Renal pelvis (tissue), 4 donors: ENCODE results near the gene ARHGAP22. TPM values are rescaled to one million over a fixed set of nuclear protein-coding genes. Genes with fewer than 3 reads are reported as not detected.
A peak's percentile ranks its signal among the peaks of the same experiment; 100 is the strongest.

Experiments used
- DNase-seq: peaks from one replicate; pipeline ENCODE4 v3.0.0-alpha.2; 2013
- polyA plus RNA-seq, 3 donors: library from polyadenylated mRNA; unstranded; fragments of 120-200 nt; gene quantifications; one replicate each; pipeline ENCODE4 v1.2.1, GENCODE V29; 2013; ENCODE audit not compliant: insufficient read length in 3 of 3

Gene ARHGAP22
- polyA plus RNA-seq, 3 donors, result 1.2 to 1.8 (median 1.7) TPM

DNA sequence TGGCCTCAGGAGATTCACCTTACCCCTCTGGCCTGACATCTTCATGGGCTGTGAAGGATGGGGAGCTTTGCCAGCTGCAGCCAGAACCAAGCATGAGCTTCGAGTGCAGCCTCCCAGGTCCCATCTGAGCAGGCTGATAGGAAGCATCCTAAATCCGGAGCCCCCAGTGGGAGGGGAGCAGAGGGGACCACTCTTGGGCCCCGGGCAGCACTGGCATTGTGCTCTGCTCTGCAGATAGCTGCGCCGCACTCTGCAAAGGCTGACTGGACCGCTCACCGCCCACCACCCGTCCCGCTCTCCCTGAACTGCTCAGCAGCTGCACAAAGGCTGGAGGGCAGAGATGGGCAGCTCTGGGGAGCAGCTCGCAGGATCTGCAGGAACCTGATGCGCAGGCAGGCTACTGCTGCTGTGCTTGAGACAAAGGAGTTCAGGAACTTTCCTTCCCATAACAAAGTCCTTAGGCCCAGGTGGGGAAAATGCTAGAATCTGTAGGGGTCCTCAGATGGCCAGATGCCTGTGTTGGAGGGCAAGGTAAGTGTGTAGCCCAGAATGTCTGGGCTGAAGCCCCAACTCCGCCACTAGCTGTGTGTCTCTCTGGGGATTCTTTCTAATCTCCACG is 51.8 kb downstream of the ARHGAP22 start:
- no peak for DNase-seq

DNA sequence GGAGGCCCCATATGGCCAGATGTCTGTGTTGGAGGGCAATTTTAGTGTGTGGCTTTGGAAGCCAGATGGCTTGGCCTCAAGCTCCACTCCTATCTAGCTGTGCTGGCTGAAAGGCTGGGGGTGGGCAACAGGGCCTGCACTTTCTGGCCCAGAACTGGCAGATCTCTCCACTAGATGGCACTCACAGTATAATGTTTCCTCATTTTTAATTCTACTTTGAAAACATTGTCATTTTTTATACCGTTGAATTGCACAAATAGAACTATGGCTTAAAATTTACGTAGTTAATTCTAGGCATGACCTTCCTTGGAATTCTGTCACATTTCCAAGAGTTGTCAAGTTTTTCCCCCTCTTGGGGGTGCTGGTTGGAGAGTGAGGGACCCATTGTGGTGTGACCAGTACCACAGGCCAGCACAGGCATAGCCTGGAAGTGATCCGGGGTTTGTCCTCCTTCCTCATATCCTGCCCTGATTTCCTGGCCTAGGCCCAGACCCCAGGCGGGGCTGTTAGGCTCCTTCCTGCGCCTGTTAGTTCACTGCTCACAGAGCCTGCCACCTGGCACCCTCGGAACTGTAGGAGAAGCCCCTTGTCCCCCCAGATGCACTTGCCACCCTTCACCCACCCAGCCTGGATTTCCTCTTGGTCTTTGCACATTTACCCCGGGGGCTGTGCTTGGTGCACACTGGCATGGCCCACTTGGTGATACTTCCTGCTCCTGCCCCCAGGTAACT is 52.8 kb downstream of the ARHGAP22 start:
- DNase-seq, result peak; percentile 24

DNA sequence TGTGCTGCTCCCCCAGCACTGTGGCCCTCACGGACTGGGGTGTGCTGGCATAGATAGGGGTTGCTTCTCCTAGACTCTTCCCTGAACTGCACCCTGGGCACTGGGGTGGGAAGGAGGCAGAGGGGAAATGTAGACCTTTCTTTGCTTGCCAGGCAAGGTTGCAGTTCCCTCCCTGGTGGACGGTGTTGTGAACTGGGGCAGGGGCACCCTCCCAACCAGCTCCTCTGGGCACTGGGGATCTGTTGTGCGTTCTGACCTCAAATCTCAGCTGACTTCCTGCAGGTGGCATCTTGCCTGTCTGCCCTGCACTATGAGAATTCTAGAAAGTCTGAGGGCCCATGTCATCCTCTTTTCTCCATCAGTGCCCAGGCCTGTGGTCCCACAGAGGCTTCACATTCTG is 53.9 kb downstream of the ARHGAP22 start:
- DNase-seq, result no peak

DNA sequence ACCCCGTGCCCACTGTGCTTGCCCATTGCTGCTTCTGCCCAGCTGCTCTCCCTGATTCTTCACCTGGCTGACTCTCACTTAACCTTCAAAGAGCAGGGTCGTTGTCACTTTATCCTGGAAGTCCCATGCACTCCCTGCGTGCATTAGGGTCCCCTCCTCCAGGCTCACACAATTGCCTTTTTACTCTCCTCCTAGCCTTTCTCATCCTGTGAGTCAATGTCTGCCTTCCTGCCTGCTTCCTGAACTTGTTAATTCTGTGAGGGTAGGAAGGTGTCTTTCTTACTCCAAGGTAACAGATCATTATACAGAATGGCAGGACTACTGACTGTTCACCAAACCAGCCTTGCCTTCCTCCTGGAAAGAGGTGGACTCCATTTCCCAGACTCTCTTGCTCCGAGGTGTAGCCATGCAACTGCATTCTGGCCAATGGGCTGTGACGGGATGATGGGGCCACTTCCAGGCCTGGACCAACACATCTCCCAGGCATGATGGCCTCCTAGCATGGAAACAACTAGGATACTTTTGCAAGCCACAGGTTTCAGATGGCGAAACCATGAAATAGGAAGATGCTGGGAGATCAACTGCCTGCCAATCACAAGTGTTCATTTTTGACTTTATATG is 54.7 kb downstream of the ARHGAP22 start:
- no peak for DNase-seq

DNA sequence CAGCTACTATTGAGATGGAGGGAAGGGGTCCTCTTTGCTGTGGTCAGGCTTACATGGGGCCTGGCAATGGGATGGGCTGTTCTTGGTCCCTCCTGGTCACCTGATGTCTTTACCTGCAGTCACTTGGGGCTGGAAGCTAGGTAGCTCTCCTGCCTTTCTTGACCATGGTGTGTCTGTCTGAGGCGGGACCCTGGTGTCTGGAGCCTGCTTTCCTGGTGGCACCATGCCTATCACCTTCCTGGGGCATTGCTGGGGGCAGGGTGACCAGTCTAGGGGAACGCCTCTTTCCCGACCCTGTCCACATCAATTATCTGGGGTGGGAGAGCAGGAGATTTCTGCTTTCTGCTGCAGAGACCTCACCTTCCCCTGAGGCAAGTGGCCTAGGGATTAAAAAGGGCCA is 55.6 kb downstream of the ARHGAP22 start:
- no peak for DNase-seq

DNA sequence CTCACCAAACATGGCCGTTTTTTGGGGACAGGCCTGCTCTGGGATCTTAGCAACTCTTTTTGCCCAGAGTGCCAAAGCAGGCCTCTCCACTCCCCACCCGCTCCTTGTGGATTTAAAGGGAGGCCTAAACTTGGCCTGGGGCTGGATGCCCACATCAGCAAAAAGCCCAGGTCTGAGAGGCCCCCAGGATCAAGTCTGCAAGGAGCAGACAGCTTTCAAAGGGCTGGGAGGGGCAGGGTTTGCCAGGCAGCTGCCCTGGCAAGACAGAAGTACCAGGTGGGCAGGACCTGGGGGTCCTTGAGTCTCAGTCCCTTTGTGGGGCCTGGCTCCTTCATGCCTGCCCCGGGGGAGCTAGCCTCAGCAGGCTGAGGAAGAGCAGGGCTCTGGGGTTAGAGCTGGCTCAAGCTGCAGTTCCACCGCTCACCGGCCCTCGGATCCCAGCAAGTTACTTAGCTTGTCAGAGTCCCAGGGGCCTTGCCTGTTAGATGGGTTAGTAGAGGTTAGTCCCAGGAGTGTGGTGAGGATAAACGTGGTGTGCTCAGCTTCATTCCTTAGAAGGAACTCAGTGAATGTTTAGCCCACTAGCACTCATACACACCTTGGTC is 56.2 kb downstream of the ARHGAP22 start:
- no peak for DNase-seq

DNA sequence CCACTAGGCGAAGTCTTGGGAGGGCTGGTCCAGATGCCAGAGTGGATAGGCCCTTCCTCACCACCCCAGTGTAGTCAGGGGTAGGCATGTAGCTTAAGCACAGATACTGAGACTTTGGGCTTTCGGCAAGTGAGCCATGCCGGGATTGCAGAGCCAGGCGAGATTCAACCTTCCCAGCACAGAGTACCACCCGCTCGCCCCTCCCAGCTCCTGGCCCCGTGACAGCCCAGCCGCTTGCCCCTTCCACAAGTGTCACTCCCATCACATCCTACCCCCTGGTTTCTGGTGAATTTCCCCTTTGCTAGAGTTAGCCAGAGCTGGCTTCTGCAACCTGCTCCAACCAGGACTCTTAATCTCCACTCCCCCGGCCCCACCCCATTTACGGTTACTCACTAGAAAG is 56.9 kb downstream of the ARHGAP22 start:
- DNase-seq, result no peak

- DNase-seq, result no peak
Observed at GRCh38 chr10:48547061-48547895, 57.6 kb downstream of the ARHGAP22 start.

- DNase-seq, result no peak
Observed at GRCh38 chr10:48545462-48546145, 59.3 kb downstream of the ARHGAP22 start.

GRCh38 chr10:48543182-48543844 is 61.6 kb downstream of the ARHGAP22 start:
- no peak for DNase-seq

DNA sequence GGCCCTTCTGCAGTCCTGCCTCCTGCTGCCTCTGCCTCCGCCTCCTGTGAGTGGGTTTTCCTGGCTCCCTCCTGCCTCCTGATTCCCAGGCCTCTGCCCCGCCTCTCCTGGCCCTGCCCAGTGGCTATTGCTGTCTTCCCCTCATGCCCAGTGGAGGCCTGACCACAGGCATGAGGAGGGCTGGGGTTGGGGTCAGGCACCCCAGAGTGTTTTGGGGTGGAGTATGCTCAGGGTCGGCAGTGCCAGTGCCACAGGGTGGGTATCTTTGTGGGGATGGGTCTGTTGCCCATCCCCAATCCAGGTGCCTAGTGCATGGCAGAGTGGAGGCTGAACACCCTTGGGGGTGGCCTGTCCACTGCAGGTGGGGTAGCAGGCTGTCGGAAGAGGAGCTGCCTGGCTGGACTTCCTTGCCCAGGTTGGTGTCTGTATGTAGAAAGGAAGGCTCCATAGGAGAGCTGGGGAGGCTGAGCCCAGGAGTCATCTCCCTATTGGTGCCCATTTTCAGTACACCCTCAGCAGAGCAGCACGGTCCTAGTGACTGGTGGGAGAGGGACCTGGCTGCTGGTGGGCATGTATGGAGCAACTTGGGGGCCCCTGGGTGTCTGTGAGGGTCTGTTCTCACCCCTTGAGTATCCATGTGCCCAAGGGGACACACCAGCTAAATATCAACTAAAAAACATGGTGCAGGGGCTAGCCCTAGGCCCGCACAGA is 62.2 kb downstream of the ARHGAP22 start:
- DNase-seq, result no peak

DNA sequence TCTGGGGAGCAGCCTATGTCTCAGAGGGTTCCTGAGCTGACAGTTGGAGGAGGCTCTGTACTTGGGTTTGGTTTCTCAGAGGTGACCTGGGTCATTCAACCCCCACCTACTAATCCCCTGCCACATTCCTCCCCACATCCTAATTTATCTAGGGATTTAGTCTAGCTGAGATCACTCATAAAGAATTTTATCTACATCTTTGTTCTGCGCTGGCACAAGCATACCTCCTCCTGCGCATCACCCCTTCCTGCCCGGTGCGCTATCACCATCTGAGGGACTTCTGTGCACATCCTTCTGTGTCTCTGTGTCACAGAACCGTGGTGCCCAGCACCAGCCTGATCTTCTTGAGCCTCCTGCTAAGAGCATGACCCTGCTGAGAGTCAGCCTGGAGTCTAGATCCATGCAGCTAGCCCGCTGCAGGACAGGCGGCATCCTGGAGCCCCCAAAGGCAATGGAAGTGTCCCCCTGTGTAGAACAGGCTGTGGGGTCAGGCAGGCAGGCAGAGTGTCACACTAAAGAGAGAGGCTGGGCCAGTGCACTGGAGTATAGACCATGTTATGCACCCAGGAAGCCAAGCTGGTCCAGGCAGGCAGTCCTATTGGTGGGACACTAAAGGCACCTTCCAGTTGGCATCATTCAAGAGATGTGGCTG is 63.6 kb downstream of the ARHGAP22 start:
- no peak for DNase-seq

GRCh38 chr10:48538611-48539010 is 66.3 kb downstream of the ARHGAP22 start:
- DNase-seq, result no peak

DNA sequence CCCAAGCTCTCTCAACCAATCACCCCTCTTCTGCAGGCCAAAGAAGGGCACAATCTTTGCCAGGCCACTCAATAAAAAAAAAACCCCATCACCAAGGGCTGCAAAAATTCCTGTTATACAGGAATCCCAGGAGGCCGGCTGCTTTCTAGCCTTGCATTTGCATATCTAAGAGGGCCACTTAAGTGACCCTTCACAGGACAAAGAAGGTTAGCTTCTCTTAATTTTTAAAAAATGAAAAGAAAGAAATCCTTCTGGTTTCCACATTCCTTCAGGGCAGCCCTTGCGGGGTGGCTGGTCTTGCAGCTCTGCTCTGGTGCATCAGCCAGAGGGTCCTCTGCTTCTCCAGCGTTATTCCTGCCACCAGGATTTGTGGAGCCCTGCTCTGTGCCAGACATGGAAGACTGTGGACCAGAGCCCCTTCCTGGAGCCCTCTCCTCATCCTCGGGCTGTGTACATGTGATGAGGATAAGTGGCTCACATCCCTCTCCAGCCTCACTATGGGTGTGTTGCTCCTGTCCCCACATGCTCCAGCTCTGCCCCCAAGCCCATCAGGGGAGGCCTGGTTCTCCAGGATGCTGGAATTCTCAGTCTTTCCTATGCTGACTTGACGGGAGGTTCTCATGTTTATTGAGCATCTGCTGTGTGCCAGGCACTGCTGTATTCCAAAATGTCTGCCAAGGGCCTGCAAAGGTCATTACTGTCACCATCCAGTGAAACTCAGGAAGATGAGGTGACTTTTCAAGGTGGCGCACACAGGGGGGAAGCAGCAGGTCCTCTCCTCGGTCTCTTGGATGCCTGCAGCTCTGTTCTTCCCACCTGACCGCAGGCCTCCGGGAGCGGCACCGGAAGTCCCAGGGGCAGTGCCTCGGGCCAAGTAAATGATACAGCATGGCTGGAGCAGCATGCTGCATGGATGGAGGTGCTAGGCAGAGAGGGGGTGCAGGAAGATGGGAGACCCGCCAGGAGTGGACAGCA is 67.7 kb downstream of the ARHGAP22 start:
- no peak for DNase-seq

- no peak for DNase-seq
Observed at GRCh38 chr10:48536156-48536500, 68.7 kb downstream of the ARHGAP22 start.

- DNase-seq, result no peak
Observed at GRCh38 chr10:48535416-48536155, 69.3 kb downstream of the ARHGAP22 start.

DNA sequence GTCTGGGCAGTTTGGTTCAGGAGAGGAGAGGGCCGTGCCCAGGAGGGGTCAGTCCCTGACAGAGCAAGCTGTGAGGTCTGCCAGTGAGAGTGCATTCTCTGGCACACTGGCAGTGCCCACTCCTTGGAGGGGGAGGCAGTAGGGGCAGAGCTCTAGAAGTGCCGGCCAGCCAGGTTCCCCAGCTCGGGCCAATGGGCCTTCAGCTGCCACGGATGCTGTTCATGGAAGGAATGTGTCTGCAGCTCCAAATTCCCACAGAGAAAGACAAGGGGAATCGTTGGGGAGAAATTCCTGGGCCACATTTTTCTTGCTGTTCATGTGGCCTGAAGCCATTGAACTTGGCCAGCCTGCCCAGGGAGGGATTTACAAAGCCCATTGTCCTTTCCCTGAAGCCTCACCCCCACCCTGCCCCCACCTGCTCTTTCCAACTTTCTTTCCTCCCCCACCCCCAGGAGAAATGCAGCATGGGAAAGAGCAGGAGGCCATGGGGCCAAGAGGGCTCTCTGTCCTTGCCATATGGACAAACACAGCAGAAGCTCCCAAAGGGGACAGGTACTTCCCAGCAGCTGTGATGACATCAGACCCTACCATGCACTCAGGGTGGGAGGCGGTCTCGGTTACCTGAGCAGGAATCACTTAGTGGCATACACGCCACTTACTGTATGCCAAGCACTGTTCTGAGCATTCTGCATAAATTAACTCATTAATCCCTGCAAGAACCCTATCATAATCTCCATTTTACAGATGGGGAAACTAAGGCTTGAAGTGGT is 70.7 kb downstream of the ARHGAP22 start:
- no peak for DNase-seq
